ENCODE results near the gene CFAP69. TPM values are rescaled to one million over a fixed set of nuclear protein-coding genes. Genes with fewer than 3 reads are reported as not detected.

The CFAP69 gene
- total RNA-seq, 1 donor from 2014 or later: 1.3 TPM

DNA sequence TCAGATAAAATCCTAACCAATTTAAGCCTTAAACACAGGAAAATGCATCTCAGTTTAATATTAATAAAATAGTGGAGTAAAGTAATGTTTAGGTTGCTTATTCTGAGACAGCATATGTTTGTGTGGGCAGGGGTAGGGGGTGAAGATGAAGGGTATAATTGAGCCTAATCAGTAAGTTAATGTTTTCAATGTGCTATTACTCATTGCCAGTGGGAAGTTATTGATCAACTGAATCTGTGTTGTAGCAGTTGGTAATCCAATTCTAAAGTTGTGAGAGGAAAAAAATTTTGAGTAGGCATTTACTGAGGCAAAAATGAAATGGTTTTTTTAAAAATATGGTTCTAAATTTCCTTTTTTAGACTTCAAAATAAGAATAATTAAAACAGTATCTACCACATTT is 16.5 kb downstream of the CFAP69 start:
- ATAC-seq (ENCODE audit: poor library complexity): no peak
- intact Hi-C loops (cut with DNase I): no loop called here
- DNase-seq: no peak

DNA sequence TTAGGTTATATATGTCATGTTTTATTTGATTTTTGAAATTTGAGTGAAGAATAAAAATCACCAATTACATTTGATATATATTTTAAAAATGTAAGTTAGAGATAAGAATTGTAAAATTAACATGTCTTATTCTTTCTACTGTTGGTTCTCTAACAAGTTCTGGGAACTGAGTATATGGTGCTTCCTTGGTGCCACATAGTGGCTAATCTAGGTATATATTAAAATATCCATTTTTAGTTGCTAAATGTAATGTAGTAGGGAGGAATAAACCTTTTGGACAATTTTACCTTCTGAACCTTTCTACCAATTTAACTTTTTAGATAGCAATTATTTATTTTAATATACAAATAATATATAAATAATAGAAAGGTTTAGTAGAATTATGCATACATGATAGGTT is 17.5 kb downstream of the CFAP69 start:
- intact Hi-C loops (cut with DNase I): no loop called here

DNA sequence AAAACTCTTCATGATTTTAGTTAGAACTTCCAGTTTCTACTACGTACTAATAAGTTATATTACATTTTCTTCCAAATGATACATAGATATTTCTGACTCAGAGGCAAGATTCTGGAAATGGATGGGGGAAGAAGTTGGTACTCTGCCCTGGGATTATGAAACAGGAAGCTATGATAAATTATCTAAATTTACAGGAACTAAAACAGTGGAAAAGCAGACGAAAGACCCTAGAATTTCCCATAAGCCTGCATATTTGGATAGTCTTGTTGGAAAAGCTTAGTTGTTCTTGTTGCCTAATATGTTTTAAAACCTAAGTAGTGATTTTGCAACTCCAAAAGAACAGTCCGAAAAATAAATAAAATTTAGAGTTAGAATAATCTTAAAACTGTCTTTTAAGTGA is 21.8 kb downstream of the CFAP69 start:
- intact Hi-C loops (cut with DNase I): no loop called here
- ATAC-seq (ENCODE audit: poor library complexity): no peak
- DNase-seq: no peak

More for the DNA sequence above, 17.5 kb downstream of the CFAP69 start:
- ATAC-seq (ENCODE audit: poor library complexity) (peak; percentile 70), DNase-seq (no peak)

DNA sequence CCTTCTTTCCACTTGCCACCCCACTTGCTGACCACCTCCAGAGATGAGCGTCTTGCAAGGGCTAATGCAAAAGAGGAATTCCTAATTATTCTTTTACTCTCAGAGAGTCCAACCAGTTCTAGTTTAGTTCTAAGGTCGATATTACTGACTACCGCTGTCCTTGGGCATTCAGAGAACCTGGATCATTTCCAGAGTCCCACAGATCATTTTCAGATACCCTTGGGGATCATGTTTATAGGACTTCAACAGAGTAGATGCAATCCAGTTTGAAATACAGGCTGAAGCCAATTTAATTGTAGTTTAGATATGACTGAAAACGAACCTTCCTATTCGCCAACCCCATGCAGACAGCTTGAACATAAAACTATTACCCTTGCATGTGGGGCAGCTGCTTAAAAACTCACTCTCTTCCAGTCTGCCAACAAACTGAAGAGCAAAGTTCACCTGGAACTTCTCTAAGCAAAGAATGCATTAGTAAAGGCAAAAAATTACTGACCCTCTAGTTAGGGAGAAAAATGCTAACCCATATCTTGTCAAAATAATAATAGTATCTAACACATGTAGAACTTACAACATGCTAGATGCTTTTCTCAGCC is 22.4 kb downstream of the CFAP69 start:
- intact Hi-C loops (cut with DNase I): no loop called here
- ATAC-seq (ENCODE audit: poor library complexity): no peak
- no peak for DNase-seq

DNA sequence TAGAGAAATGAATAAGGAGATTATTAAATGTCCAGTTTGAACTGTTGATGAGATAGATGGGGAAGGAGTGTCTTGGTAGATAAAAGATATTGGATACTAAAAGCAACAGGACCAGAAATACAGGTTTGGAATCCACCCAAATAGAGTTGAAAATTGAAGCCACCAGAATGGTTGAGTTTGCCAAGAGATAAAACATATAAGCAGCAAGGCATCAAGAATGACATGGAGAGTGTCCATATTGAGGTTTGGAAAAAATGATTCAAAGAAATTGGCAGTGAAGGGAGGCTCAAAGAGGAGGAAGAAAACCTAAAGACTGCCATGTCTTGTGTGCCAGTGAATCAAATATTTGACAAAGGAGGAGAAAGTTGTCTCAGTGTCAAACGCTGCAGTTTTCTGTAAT is 24.2 kb downstream of the CFAP69 start:
- intact Hi-C loops (cut with DNase I): no loop called here
- DNase-seq (no peak), ATAC-seq (ENCODE audit: poor library complexity) (no peak)

DNA sequence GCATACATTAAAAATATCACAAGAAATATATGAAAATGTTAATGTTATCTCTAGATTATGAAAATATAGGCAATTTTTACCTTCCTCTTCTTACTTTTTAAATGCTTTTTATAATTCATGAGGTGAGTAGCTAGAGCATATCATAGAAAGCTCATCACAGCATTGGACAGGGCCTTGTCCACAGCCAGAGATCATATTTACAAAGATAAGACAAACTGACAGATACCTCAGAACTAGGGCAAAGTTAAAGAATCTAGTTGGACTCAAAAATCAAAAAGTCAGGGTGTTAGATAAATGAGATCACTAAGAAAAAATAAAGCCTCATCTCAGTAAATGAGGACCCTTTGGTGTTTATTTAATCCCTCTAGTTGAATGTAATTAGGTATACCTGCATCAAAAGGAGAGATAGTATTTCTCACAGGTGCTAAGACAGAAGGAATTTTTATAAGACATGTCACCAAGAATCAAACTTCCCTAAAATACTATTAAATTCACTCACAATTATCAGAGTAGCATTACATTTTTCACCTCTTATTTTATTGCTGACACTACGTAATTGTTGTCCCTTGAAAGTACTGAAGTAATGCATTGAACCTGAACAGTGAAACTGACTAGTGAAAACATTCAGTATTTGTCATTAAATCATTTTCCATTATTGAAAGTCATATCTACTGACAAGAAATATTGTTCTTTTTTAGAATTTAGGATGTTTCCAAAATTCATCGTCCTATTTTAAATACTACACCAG is 25.6 kb downstream of the CFAP69 start:
- no peak for DNase-seq
- intact Hi-C loops (cut with DNase I): loop anchor here (10.0 kb wide), 1 partner anchor 154 kb away; no protein-coding TSS in a partner anchor
- ATAC-seq (ENCODE audit: poor library complexity): no peak

DNA sequence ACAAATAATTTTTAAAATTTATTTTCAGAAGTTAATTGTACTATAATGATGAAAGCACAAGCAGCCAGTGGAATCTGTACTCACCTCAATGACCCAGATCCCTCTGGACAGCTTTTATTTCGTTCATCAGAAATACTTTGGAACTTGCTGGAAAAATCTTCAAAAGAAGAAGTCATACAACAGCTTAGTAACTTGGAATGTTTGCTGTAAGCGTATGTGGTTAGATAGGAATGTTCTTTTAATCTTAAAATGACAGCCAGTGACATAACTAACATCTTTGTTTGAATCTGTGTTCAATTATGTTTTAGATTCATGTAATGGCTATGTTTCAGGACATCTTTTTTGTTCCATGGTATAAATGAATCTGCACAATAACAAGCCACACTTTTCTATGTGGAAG is 26.8 kb downstream of the CFAP69 start:
- DNase-seq (no peak), ATAC-seq (ENCODE audit: poor library complexity) (no peak)
- intact Hi-C loops (cut with DNase I): loop anchor here (10.0 kb wide), 1 partner anchor 153 kb away; no protein-coding TSS in a partner anchor

DNA sequence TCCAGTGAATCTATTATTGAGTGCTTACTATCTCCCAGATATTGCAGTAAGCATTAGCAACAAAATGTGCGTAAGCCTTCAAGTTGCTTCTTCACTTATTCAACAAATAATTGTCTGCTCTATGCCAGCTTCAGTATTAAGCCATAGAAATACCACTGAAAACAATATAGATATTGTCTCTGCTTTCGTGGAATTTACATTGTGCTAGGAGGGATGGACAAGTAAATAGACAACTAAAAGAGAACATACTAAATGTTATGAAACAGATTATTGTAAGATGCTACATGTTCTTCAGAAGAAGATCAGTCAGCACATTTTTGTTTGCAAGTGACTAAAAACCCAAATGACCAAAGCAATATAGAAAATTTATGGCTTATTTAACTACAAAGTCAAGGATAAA is 27.3 kb downstream of the CFAP69 start:
- DNase-seq (no peak), ATAC-seq (ENCODE audit: poor library complexity) (no peak)
- intact Hi-C loops (cut with DNase I): loop anchor here (10.0 kb wide), 1 partner anchor 153 kb away; no protein-coding TSS in a partner anchor

DNA sequence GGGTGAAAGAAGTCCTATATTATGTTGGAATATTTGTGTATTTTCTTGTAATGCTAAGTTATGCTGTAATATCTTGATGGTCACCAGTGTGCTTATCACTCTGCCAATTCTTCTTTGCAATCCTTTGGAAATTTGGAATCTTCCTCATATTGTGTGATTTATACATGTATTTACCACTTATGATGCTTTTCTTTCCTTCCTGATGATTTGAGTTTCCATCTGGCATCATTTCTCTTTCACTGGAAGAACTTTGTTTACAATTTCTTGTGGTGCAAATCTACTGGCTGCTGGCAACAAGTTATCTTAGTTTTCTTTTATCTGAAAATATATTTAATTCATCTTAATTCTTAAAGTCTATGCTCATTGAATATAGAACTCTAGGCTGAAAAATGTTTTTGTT is 29.2 kb downstream of the CFAP69 start:
- no peak for ATAC-seq (ENCODE audit: poor library complexity)
- intact Hi-C loops (cut with DNase I): loop anchor here (10.0 kb wide), 1 partner anchor 151 kb away; no protein-coding TSS in a partner anchor

DNA sequence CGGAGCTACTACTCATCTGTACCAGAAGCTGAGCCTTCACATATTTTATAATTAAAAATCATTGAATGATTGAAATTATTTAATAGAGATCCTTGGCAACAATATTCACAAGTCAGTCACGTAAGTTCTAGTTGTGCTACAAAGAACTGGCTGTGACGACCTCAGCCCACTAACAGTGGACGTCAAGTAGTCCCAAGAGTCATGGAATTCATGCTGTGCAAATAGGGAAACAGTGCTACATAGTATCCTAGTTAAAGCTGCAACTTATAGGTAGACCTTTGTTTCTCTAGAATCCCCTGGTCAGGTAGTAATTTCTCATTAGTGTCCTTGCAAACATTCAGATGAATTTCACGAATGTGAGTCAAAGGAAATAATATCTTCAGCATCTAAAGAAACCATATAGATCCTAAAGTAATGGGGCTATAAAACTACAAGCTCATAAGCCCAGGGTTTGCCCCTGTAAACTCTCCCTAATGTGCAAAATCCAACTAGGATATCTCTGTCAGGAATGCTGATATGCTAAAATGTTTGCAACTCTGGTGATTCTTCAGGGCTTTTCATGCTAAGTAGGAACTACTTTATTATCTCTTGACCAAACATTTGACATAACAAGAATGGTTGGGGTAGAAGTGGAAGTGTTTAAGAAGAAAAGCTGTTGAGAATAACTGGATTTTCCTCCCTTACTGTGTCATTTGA is 31.2 kb downstream of the CFAP69 start:
- intact Hi-C loops (cut with DNase I): loop anchor here (10.0 kb wide), 1 partner anchor 149 kb away; no protein-coding TSS in a partner anchor
- ATAC-seq (ENCODE audit: poor library complexity) (no peak), DNase-seq (no peak)

More for the DNA sequence above, 29.2 kb downstream of the CFAP69 start:
- no peak for DNase-seq

DNA sequence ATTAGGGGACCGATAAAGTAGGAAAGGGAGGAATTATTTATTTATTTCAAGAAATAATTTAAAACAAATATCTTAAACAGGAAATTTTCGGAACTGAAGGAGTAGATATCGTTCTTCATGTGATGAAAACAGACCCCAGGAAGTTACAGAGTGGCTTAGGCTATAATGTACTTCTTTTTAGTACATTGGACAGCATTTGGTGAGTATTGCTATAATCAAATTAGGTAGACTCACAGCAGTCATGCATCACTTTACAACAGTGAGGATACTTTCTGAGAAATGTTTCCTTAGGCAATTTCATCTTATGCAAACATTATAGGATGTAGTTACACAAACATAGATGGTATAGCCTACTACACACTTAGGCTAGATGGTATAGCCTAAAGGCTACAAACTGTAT is 43.2 kb downstream of the CFAP69 start:
- intact Hi-C loops (cut with DNase I): no loop called here
- ATAC-seq (ENCODE audit: poor library complexity): no peak

DNA sequence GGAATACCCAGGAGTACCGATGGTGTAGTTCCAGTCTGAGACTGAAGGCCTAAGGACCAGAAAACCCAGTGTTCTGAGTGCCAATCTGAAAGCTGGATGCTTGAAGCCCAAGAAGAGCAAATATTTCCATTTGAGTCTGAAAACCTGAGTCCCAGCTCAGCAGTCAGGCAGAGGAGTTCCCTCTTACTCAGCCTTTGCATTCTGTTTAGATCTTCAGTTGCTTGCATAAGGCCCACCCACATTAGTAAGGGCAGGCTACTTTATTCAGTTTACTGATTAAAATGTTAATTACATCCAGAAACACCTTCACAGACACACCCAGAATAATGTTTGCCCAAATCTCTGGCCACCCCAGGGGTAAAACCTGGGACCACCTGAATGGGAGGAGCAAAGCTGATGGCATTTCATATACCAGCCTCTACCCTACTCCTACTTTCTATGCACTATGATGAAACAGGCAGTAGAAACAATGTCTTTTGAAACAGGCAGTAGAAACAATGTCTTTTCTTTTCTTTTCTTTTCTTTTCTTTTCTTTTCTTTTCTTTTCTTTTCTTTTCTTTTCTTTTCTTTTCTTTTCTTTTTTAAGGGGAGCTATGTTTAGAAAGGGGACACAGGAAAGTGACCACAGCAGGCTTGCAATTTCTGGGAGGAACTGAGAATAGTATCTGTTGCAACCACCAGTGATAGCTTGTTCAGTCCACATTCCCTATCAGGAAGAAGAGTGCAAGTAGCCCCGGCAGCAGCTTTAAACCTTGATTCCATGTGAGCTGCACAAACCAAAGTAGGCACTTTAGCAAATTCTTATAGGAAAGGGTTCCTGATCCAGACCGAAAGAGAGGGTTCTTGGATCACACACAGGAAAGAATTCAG is 45.5 kb downstream of the CFAP69 start:
- intact Hi-C loops (cut with DNase I): no loop called here
- no peak for DNase-seq
- no peak for ATAC-seq (ENCODE audit: poor library complexity)

More for the DNA sequence above, 43.2 kb downstream of the CFAP69 start:
- no peak for DNase-seq

DNA sequence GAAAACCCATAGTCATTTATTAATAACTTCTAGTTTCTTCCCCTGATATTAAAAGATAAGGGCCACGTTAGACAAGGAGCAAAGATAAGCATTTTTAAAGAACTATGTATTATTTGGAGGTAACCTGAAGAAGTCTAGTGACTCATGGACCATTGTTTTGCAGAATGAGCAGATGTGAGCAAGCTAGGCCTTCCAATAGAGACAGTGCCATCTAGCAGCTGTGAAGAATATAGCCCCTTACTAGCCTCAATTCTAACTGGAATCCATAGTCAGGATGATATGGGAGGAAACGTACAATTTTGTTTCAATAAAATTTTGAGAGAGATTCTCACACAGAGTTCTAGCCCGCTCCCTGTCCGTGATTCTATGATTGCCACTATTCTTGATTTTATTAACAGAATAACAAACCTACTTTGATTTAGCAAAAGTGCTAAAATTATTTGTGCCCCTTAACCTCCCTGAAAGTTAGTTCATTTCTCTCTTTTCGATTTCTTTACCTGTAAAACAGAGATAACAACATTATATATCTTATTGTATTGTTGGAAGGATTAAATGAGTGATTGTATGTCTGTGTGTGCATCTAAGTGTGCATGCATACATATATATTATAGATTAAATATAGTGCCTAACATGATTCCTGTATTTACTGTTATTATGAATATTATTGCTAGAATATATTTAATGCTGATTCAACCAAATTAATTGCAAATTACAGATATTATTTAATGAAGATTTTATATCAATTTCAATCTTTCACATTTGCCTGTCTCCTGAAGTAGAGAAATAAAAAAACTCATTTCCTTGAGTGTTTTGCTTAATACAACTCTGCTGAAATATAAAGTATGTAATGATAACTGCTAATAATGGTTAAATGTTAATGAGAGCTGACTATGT is 53.4 kb downstream of the CFAP69 start:
- intact Hi-C loops (cut with DNase I): no loop called here

DNA sequence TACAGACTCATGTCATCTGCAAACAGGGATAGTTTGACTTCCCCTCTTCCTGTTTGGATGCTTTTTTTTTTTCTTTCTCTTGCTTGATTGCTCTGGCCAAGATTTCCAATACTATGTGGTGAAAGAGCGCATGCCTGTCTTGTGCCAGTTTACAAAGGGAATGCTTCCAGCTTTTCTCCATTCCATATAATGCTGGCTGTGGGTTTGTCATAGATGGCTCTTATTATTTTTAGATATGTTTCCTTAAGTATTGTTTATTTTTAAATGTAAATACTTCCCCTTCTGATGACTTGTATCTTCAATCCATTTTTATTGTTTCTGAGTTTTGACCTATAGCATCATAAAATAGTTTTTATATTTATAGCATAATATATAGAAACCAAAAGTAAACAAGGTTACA is 58.3 kb downstream of the CFAP69 start:
- ATAC-seq (ENCODE audit: poor library complexity): no peak
- intact Hi-C loops (cut with DNase I): no loop called here
- no peak for DNase-seq

More for the DNA sequence above, 53.4 kb downstream of the CFAP69 start:
- peak; percentile 63 for ATAC-seq (ENCODE audit: poor library complexity)
- DNase-seq: no peak

DNA sequence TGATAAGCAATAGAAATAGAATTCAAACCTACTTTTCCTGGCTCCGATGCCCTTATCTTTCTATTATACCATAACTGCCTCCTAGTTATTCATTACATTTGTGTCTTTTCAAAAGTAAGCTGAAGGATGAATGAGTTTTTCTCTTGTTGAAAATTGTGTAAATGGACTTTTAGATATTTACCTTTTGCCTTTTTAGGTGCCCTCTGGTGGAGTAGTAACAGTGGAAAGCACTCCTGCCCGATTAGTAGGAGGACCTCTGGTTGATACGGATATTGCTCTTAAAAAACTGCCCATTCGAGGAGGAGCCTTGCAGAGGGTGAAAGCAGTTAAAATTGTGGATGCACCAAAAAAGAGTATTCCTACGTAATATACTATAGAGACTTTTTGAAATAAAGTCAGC is 64.9 kb downstream of the CFAP69 start:
- intact Hi-C loops (cut with DNase I): loop anchor here (10.0 kb wide), 1 partner anchor 115 kb away; no protein-coding TSS in a partner anchor
- no peak for ATAC-seq (ENCODE audit: poor library complexity)
- no peak for DNase-seq

DNA sequence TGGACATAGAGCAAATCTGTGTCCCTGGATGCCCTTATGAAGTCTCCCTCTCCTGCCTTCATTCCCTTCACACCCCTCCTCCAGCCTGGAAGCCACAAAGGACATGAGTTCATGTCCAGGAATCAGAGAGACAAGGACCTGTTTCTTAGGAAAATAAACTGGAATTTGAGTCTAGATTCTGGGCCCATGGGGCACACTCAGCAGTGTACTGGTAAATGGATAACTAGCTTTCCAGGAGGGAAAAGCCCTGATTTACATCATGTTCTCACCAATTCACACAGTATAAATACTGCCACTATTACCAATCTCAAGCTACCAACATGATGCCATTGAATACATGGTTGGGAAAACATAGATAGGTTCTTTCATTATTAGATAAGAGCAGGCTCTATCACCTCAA is 66.2 kb downstream of the CFAP69 start:
- intact Hi-C loops (cut with DNase I): loop anchor here (10.0 kb wide), 1 partner anchor 114 kb away; no protein-coding TSS in a partner anchor
- DNase-seq: no peak
- ATAC-seq (ENCODE audit: poor library complexity): no peak

DNA sequence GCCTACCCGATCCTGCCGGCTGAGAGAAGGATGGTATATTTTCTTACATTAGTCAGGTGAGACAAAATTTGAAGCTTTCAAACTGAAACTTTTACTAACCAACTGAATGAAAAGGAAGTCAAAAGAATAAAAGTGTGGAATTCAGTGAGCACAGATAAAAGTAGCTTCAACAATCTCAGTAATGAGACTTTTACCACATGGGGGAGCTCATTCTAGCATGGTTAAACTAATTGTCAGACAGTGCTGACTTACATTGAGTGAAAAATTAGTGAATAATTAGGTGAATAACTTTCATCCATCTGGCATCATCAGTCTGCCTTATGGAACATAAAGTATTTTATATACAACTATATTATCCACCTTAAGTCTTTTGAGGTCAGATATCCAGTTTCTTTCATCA is 67.8 kb downstream of the CFAP69 start:
- intact Hi-C loops (cut with DNase I): loop anchor here (10.0 kb wide), 1 partner anchor 112 kb away; no protein-coding TSS in a partner anchor
- ATAC-seq (ENCODE audit: poor library complexity): no peak
- DNase-seq: no peak

Data from Right ventricle myocardium superior (tissue), 1 donor.